ENCODE data around the gene TTLL11.

DNA sequence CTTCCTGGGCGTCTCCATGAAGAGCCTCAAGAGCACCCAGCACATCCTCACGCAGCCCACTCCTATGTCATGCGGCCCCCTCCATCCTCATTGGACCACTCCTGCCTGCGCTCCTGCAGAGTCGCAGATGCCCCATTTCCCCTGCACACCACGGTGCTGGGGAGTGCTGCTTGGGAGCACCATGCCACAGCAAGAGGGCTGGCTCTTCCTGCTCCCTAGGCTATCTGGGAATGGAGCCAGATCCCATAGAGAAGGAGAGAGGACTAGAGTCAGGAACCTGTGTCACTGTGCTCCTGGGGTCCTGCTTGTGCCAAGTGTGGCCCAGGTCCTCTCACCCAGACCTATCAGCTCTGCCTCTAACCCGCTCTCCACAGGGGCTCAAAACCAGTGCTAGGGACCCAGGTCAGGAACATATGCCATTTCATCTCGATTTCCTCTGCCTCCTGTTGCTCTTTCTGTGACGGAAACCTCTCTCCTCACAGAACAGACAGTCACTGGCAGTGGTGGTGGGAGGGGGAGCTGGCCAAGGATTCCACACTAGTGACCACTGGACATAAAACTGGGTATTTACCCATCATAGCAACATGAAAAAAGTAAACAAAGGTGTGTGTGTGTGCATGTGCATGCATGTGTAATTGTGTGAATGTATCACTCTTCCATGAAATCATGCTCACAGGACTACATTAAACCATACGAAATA is 178.4 kb downstream of the TTLL11 start:
- no peak for TF ChIP-seq POLR2AphosphoS5 (IDR thresholded peaks at IDR 0.05)
- TF ChIP-seq CTCF (IDR thresholded peaks at IDR 0.05), result no peak

Measured in suprapubic skin (tissue), 3 donors.